ENCODE measurements around the gene BEX5. TPM values are rescaled to one million over a fixed set of nuclear protein-coding genes. Genes with fewer than 3 reads are reported as not detected.
A peak's percentile ranks its signal among the peaks of the same experiment; 100 is the strongest.
"Not testable (repeated sequence)": the region's sequence is repeated elsewhere in the genome, so short reads cannot be mapped to it uniquely, and the experiment has no call there.

Gene BEX5
- total and polyA plus RNA-seq, 3 experiments from 2014 or later = 1.5 to 5.8 (median 2.0) TPM

DNA sequence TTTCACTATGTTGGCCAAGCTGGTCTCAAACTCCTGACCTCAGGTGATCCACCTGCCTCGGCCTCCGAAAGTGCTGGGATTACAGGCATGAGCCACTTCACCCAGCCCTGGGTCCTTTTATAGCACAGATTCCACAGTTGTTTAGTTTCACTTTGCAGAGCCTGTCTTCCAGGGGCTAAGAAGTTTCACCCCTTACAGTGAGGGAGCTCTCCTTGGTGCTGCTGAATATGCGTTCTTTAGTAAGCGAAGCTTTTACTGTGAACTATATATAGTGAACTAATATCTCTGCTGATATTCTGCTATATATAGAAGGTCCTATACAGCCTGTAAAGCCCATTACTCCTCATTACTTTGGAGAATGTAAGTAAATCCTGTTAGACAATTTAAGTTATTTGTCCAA lies 17.7 kb downstream of the BEX5 start:
- no peak for DNase-seq
- Mint-ChIP-seq H3K27ac (no peak overlapping the region), H3K9me3 (no peaks in the 10 kb centered on the region), H3K27me3 (peaks cover 20 to 24% of the 10 kb centered on the region in 2 donors), H3K4me3 (no peak overlapping the region), H3K36me3 (no peaks in the 10 kb centered on the region), H3K4me1 (peaks cover 0 to 3% (median 0%) of the 10 kb centered on the region in 3 donors)
- Histone ChIP-seq H3K36me3 (ENCODE audit: insufficient read depth, low read length) (no peaks in the 10 kb centered on the region), H3K27me3 (ENCODE audit: insufficient read depth, low read length, poor library complexity, severe bottlenecking) (no peaks in the 10 kb centered on the region), H3K4me3 (ENCODE audit: low read length) (no peak overlapping the region), H3K27ac (ENCODE audit: low read depth, low read length) (no peak overlapping the region), H3K9me3 (ENCODE audit: low read length) (no peaks in the 10 kb centered on the region), H3K4me1 (ENCODE audit: insufficient read depth, low read length) (no peaks in the 10 kb centered on the region)
- ChIA-PET POLR2A (no interaction called here), CTCF (no interaction called here)

DNA sequence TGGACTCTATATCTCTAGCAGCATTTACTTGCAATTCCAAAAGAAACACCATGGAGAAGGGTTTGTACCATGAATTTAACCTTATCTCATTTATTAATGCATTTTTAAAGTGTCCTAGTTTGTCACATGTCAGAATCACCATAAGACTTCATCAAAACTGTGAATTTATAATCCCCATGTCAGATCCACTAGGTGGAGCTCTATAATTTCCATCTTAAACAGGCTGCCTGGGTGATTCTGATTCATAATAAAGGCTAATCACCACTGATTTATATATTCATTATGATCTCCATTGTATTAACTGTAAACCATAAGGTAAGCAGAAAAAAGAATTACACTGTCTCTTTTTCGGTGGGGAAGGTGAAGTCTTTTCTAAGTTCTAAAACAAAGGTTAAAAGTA lies 26.3 kb downstream of the BEX5 start:
- CTCF ChIA-PET = no interaction called here

GRCh38 chrX:102126863-102127262 lies 28.9 kb downstream of the BEX5 start:
- Histone ChIP-seq H3K27ac (ENCODE audit: low read depth, low read length) (no peak overlapping the region), H3K27me3 (ENCODE audit: insufficient read depth, low read length, poor library complexity, severe bottlenecking) (no peaks in the 10 kb centered on the region), H3K36me3 (ENCODE audit: insufficient read depth, low read length) (no peaks in the 10 kb centered on the region), H3K4me3 (ENCODE audit: low read length) (no peak overlapping the region), H3K4me1 (ENCODE audit: insufficient read depth, low read length) (no peaks in the 10 kb centered on the region), H3K9me3 (ENCODE audit: low read length) (no peaks in the 10 kb centered on the region)
- DNase-seq = no peak
- Mint-ChIP-seq H3K27ac (no peak overlapping the region), H3K4me1 (peaks cover 2 to 10% (median 6%) of the 10 kb centered on the region in 3 donors), H3K9me3 (peaks cover 0 to 2% (median 0%) of the 10 kb centered on the region in 5 donors), H3K4me3 (no peak overlapping the region), H3K27me3 (peaks cover 20 to 41% of the 10 kb centered on the region in 2 donors), H3K36me3 (no peaks in the 10 kb centered on the region)
- ChIA-PET POLR2A (no interaction called here), CTCF (no interaction called here)

More for the DNA sequence above, 26.3 kb downstream of the BEX5 start:
- no peak overlapping the region for H3K27ac Mint-ChIP-seq
- no peak overlapping the region for H3K4me3 Mint-ChIP-seq
- H3K9me3 ChIP-seq (ENCODE audit: low read length) = no peaks in the 10 kb centered on the region
- H3K27ac ChIP-seq (ENCODE audit: low read depth, low read length) = no peak overlapping the region
- peaks cover 19 to 37% of the 10 kb centered on the region in 2 donors for H3K27me3 Mint-ChIP-seq
- H3K4me3 ChIP-seq (ENCODE audit: low read length) = no peak overlapping the region
- H3K4me1 Mint-ChIP-seq = peaks cover 2 to 8% (median 5%) of the 10 kb centered on the region in 3 donors
- no peaks in the 10 kb centered on the region for H3K36me3 Mint-ChIP-seq
- no peaks in the 10 kb centered on the region for H3K27me3 ChIP-seq (ENCODE audit: insufficient read depth, low read length, poor library complexity, severe bottlenecking)
- DNase-seq = no peak
- H3K36me3 ChIP-seq (ENCODE audit: insufficient read depth, low read length) = no peaks in the 10 kb centered on the region
- POLR2A ChIA-PET = no interaction called here
- peaks cover 0 to 2% (median 0%) of the 10 kb centered on the region in 5 donors for H3K9me3 Mint-ChIP-seq
- no peaks in the 10 kb centered on the region for H3K4me1 ChIP-seq (ENCODE audit: insufficient read depth, low read length)

GRCh38 chrX:102126080-102126818 lies 29.5 kb downstream of the BEX5 start:
- H3K36me3 ChIP-seq (ENCODE audit: insufficient read depth, low read length); H3K4me1 Mint-ChIP-seq; H3K27ac ChIP-seq (ENCODE audit: low read depth, low read length); H3K36me3 Mint-ChIP-seq; H3K4me3 ChIP-seq (ENCODE audit: low read length); H3K9me3 Mint-ChIP-seq; H3K27ac Mint-ChIP-seq; H3K9me3 ChIP-seq (ENCODE audit: low read length); H3K4me1 ChIP-seq (ENCODE audit: insufficient read depth, low read length); CTCF ChIA-PET; DNase-seq; H3K27me3 ChIP-seq (ENCODE audit: insufficient read depth, low read length, poor library complexity, severe bottlenecking); POLR2A ChIA-PET: not testable (repeated sequence)
- H3K4me3 Mint-ChIP-seq = peak overlapping the region in 3 of 7 donors; percentile 14 to 52 (median 14)
- H3K27me3 Mint-ChIP-seq = peaks cover 16 to 41% of the 10 kb centered on the region in 2 donors

DNA sequence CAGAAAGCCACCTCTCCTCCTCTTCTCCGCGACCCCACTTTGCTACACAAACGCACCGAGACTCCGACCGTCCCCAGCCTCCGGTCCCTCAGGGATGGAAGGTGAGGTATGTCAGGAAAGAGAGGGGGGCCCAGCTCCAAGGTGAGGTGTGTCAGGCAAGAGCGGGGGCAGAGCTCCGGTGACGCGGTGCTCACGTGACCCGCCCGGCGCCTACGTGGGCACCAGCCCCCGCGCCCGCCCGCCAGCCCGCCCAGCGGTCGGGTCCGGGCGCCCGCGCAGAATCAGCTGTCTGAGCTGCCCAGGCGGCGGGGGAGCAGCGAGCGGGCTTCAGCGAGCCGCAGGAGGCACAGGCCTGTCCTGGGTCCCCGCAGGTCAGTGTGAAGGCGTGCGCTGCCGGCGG lies 30.3 kb downstream of the BEX5 start, which contains the start of gene TCEAL2:
Gene TCEAL2 (plus strand): TSS at position 244 of the 400 bp plus-strand sequence. CDS start 1,152 bp downstream, outside the sequence.
- H3K27me3 ChIP-seq (ENCODE audit: insufficient read depth, low read length, poor library complexity, severe bottlenecking); H3K9me3 ChIP-seq (ENCODE audit: low read length); H3K4me1 Mint-ChIP-seq; POLR2A ChIA-PET; H3K27ac ChIP-seq (ENCODE audit: low read depth, low read length); H3K4me1 ChIP-seq (ENCODE audit: insufficient read depth, low read length); H3K4me3 ChIP-seq (ENCODE audit: low read length); H3K36me3 Mint-ChIP-seq; H3K36me3 ChIP-seq (ENCODE audit: insufficient read depth, low read length); H3K9me3 Mint-ChIP-seq; CTCF ChIA-PET: not testable (repeated sequence)
- Mint-ChIP-seq H3K4me3 (peak within 1 kb of the TSS in 6 of 7 donors; percentile 7 to 61 (median 42)), H3K27ac (peak within 1 kb of the TSS in 1 of 8 donors; percentile 25), H3K27me3 (peaks cover 18 to 37% of the 10 kb centered on the region in 2 donors)
- peak in 1 of 5 donors; percentile 18 for DNase-seq

GRCh38 chrX:102125014-102125413 lies 30.8 kb downstream of the BEX5 start:
- H3K9me3 Mint-ChIP-seq; H3K27ac ChIP-seq (ENCODE audit: low read depth, low read length); H3K4me1 ChIP-seq (ENCODE audit: insufficient read depth, low read length); POLR2A ChIA-PET; CTCF ChIA-PET; DNase-seq; H3K9me3 ChIP-seq (ENCODE audit: low read length); H3K4me1 Mint-ChIP-seq; H3K27ac Mint-ChIP-seq; H3K36me3 ChIP-seq (ENCODE audit: insufficient read depth, low read length); H3K36me3 Mint-ChIP-seq; H3K27me3 ChIP-seq (ENCODE audit: insufficient read depth, low read length, poor library complexity, severe bottlenecking); H3K4me3 ChIP-seq (ENCODE audit: low read length): not testable (repeated sequence)
- peak overlapping the region in 6 of 7 donors; percentile 7 to 61 (median 42) for H3K4me3 Mint-ChIP-seq
- H3K27me3 Mint-ChIP-seq = peaks cover 18 to 35% of the 10 kb centered on the region in 2 donors

- H3K27me3 Mint-ChIP-seq = peaks cover 3 to 4% of the 10 kb centered on the region in 2 donors
- no peaks in the 10 kb centered on the region for H3K4me1 Mint-ChIP-seq
- no peak overlapping the region for H3K4me3 Mint-ChIP-seq
- no peak for DNase-seq
- no peaks in the 10 kb centered on the region for H3K9me3 Mint-ChIP-seq
- ChIA-PET POLR2A (no interaction called here), CTCF (no interaction called here)
- Histone ChIP-seq H3K4me3 (ENCODE audit: low read length) (no peak overlapping the region), H3K36me3 (ENCODE audit: insufficient read depth, low read length) (no peaks in the 10 kb centered on the region), H3K9me3 (ENCODE audit: low read length) (no peaks in the 10 kb centered on the region), H3K27ac (ENCODE audit: low read depth, low read length) (no peak overlapping the region), H3K27me3 (ENCODE audit: insufficient read depth, low read length, poor library complexity, severe bottlenecking) (no peaks in the 10 kb centered on the region), H3K4me1 (ENCODE audit: insufficient read depth, low read length) (no peaks in the 10 kb centered on the region)
- H3K27ac Mint-ChIP-seq = no peak overlapping the region
- no peaks in the 10 kb centered on the region for H3K36me3 Mint-ChIP-seq
Measured at GRCh38 chrX:102115748-102116147, 40.0 kb downstream of the BEX5 start.

GRCh38 chrX:102113367-102113766 lies 42.4 kb downstream of the BEX5 start:
- ChIA-PET CTCF (no interaction called here), POLR2A (no interaction called here)
- Mint-ChIP-seq H3K27me3 (peaks cover 4 to 9% of the 10 kb centered on the region in 2 donors), H3K4me1 (no peaks in the 10 kb centered on the region), H3K36me3 (no peaks in the 10 kb centered on the region), H3K9me3 (no peaks in the 10 kb centered on the region), H3K4me3 (no peak overlapping the region), H3K27ac (no peak overlapping the region)
- Histone ChIP-seq H3K9me3 (ENCODE audit: low read length) (no peaks in the 10 kb centered on the region), H3K27me3 (ENCODE audit: insufficient read depth, low read length, poor library complexity, severe bottlenecking) (no peaks in the 10 kb centered on the region), H3K4me1 (ENCODE audit: insufficient read depth, low read length) (no peaks in the 10 kb centered on the region), H3K27ac (ENCODE audit: low read depth, low read length) (no peak overlapping the region), H3K4me3 (ENCODE audit: low read length) (no peak overlapping the region), H3K36me3 (ENCODE audit: insufficient read depth, low read length) (no peaks in the 10 kb centered on the region)
- no peak for DNase-seq
